Activated T-cell treated with anti-CD3 and anti-CD28 coated beads, Interleukin-2, amount 50 U/mL, for 24 hours (primary cell): ENCODE measurements around the gene GRN.
A peak's percentile ranks its signal among the peaks of the same experiment; 100 is the strongest.
"Not testable (repeated sequence)": the region's sequence is repeated elsewhere in the genome, so short reads cannot be mapped to it uniquely, and the experiment has no call there.

Experiments used
- DNase-seq: peaks from one replicate; pipeline ENCODE4 v3.0.0-alpha.2; 2020
- H3K27ac Mint-ChIP-seq: 2 replicates; pipeline ENCODE4 v1.8.0; 2020; ENCODE audit warnings: mild to moderate bottlenecking, mixed read lengths
- H3K27me3 Mint-ChIP-seq: 2 replicates; pipeline ENCODE4 v1.8.0; 2020; ENCODE audit warnings: mixed read lengths
- H3K36me3 Mint-ChIP-seq: 2 replicates; pipeline ENCODE4 v1.8.0; 2020; ENCODE audit warnings: low read depth, mixed read lengths
- H3K4me1 Mint-ChIP-seq: 2 replicates; pipeline ENCODE4 v1.8.0; 2020; ENCODE audit warnings: low read depth, mixed read lengths
- H3K4me3 Mint-ChIP-seq: 2 replicates; pipeline ENCODE4 v1.8.0; 2020; ENCODE audit warnings: mild to moderate bottlenecking, moderate library complexity, mixed read lengths
- H3K9me3 Mint-ChIP-seq: 2 replicates; pipeline ENCODE4 v1.8.0; 2020; ENCODE audit warnings: mixed read lengths

The GRN gene

DNA sequence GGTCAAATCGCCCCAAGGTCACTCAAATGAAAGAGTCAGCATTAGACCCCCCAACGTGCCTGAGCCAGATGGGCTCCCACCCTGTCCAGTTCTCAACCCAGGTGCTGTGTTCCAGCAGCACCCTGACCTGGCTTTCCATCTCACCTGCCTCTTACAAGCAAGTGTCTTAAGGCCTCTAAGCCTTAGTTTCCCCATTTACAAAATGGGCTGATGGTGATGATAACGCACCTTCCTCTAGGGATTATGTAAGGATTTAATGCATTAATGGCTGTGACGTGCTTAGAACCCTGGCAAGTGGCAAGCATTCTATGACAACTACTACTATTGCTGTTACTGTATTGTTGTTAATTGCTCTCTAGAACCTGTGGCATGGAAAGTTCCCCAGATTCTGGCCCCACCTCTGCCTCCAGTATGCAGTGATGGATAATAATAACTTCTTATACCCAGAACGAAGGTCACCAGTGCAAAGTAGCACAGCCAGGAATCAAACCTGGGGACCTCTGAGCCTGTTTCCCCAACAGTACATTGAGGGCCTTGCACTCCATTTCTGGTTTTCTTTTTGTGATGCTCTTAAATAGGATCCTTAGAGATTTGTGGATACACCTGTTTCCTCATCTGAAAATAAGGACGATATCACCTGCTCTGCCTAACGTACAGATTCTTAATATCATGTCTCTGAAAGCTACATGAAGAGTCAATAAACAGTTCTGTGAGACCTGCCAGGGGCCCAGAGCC is 17.2 kb upstream of the GRN start:
- Mint-ChIP-seq H3K4me1 (peaks cover 37% of the 10 kb centered on the region), H3K4me3 (peak overlapping the region; percentile 2), H3K27me3 (no peaks in the 10 kb centered on the region), H3K36me3 (peaks cover 17% of the 10 kb centered on the region), H3K9me3 (no peaks in the 10 kb centered on the region), H3K27ac (peak overlapping the region; percentile 54)
- no peak for DNase-seq

DNA sequence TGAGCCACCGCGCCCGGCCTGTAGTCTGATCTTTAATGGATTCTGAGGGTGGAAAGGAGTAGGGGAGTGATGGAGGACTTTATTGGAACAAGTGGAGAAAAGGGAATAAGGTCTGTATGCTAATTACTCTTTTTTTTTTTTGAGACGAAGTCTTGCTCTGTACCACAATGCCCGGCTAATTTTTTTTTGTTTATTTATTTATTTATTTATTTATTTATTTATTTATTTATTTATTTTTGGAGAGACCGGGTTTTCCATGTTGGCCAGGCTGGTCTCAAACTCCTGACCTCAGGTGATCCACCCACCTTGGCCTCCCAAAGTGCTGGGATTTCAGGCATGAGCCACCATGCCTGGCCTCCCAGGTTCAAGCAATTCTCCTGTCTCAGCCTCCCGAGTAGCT is 15.6 kb upstream of the GRN start:
- H3K27me3 Mint-ChIP-seq, H3K4me3 Mint-ChIP-seq, DNase-seq, H3K36me3 Mint-ChIP-seq, H3K27ac Mint-ChIP-seq, H3K9me3 Mint-ChIP-seq: not testable (repeated sequence)
- peaks cover 30% of the 10 kb centered on the region for H3K4me1 Mint-ChIP-seq

DNA sequence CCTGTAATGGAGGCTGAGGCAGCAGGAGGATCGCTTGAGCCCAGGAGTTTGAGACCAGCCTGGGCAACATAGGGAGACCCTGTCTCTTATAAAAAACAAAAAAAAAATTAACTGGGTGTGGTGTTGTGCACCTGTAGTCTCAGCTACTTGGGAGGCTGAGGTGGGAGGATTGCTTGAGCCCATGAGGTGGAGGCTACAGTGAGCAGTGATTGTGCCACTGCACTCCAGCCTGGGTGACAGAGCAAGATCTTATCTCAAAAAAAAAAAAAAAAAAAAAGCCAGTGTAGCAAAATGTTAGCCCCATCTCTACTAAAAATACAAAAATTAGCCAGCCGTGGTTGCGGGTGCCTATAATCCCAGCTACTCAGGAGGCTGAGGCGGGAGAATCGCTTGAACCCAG is 14.8 kb upstream of the GRN start:
- H3K27ac Mint-ChIP-seq, H3K4me3 Mint-ChIP-seq, H3K36me3 Mint-ChIP-seq, DNase-seq, H3K27me3 Mint-ChIP-seq, H3K9me3 Mint-ChIP-seq: not testable (repeated sequence)
- peaks cover 25% of the 10 kb centered on the region for H3K4me1 Mint-ChIP-seq

- Mint-ChIP-seq H3K4me1 (peaks cover 18% of the 10 kb centered on the region), H3K27ac (no peak overlapping the region), H3K27me3 (no peaks in the 10 kb centered on the region), H3K9me3 (no peaks in the 10 kb centered on the region), H3K4me3 (no peak overlapping the region), H3K36me3 (peaks cover 2% of the 10 kb centered on the region)
- peak; percentile 68 for DNase-seq
Measured at GRCh38 chr17:44331249-44331760, 13.8 kb upstream of the GRN start.

GRCh38 chr17:44333371-44333770 is 11.7 kb upstream of the GRN start:
- Mint-ChIP-seq H3K9me3 (no peaks in the 10 kb centered on the region), H3K27ac (no peak overlapping the region), H3K36me3 (no peaks in the 10 kb centered on the region), H3K27me3 (no peaks in the 10 kb centered on the region), H3K4me3 (no peak overlapping the region), H3K4me1 (peaks cover 7% of the 10 kb centered on the region)
- DNase-seq: no peak

DNA sequence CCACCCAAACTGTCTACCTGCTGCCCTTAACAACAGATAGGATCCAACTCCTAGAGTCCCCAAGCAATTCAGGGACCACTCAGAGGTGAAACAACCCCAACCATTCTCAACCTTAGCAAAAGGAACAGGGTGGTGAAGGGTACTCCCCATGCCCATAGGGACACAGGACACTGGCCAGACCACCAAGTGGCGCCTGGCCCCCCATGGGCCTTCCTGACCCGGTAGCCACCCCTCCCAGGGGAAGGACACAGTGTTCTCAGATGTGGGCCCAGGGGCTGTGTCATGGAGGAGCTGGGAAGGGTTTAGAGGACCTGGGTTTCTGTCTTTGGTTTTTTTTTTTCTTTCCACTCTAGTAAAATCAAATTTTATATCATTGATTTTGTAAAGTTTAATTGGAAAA is 10.8 kb upstream of the GRN start:
- Mint-ChIP-seq H3K4me3 (no peak overlapping the region), H3K27me3 (no peaks in the 10 kb centered on the region), H3K36me3 (no peaks in the 10 kb centered on the region), H3K9me3 (no peaks in the 10 kb centered on the region), H3K27ac (no peak overlapping the region), H3K4me1 (peaks cover 10% of the 10 kb centered on the region)
- DNase-seq: no peak

- Mint-ChIP-seq H3K27me3 (no peaks in the 10 kb centered on the region), H3K27ac (no peak overlapping the region), H3K4me3 (no peak overlapping the region), H3K9me3 (no peaks in the 10 kb centered on the region), H3K36me3 (no peaks in the 10 kb centered on the region), H3K4me1 (peaks cover 10% of the 10 kb centered on the region)
- no peak for DNase-seq
Measured at GRCh38 chr17:44334727-44335126, 10.4 kb upstream of the GRN start.

GRCh38 chr17:44335564-44335963 is 9.5 kb upstream of the GRN start:
- no peak for DNase-seq
- Mint-ChIP-seq H3K4me1 (peaks cover 10% of the 10 kb centered on the region), H3K27me3 (no peaks in the 10 kb centered on the region), H3K9me3 (no peaks in the 10 kb centered on the region), H3K36me3 (no peaks in the 10 kb centered on the region), H3K27ac (no peak overlapping the region), H3K4me3 (no peak overlapping the region)

GRCh38 chr17:44335968-44336367 is 9.1 kb upstream of the GRN start:
- no peaks in the 10 kb centered on the region for H3K27me3 Mint-ChIP-seq
- DNase-seq: no peak
- peaks cover 9% of the 10 kb centered on the region for H3K4me1 Mint-ChIP-seq
- no peaks in the 10 kb centered on the region for H3K9me3 Mint-ChIP-seq
- no peaks in the 10 kb centered on the region for H3K36me3 Mint-ChIP-seq
- no peak overlapping the region for H3K27ac Mint-ChIP-seq
- H3K4me3 Mint-ChIP-seq: no peak overlapping the region

- H3K9me3 Mint-ChIP-seq: no peaks in the 10 kb centered on the region
- H3K27me3 Mint-ChIP-seq: no peaks in the 10 kb centered on the region
- H3K4me3 Mint-ChIP-seq: no peak overlapping the region
- H3K4me1 Mint-ChIP-seq: peaks cover 4% of the 10 kb centered on the region
- H3K36me3 Mint-ChIP-seq: no peaks in the 10 kb centered on the region
- DNase-seq: no peak
- no peak overlapping the region for H3K27ac Mint-ChIP-seq
Measured at GRCh38 chr17:44338702-44339101, 6.4 kb upstream of the GRN start.

DNA sequence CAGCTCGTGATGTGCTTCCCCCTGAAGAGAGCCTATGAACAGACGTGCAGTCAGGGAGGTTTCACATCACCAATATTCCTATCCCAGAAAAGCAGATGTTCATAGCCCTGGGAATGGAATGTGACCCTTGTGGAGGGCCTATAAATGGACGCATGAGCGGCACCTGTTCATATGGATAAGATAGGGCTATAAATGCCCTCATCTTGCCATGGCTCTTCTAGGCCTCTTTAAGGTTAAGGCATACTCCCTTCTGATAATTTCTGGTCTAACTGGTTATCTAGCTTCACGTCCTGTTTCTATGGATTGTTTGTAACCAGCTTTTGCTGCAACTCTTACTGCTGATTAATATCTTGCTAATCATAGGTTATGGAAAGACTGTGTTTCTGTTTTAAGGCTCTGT is 4.5 kb upstream of the GRN start:
- H3K4me3 Mint-ChIP-seq, H3K9me3 Mint-ChIP-seq, H3K36me3 Mint-ChIP-seq, H3K27me3 Mint-ChIP-seq, H3K27ac Mint-ChIP-seq, DNase-seq: not testable (repeated sequence)
- peaks cover 11% of the 10 kb centered on the region for H3K4me1 Mint-ChIP-seq

GRCh38 chr17:44343510-44344209 is 1.4 kb upstream of the GRN start:
- Mint-ChIP-seq H3K9me3 (no peaks in the 10 kb centered on the region), H3K36me3 (peaks cover 4% of the 10 kb centered on the region), H3K4me1 (peaks cover 23% of the 10 kb centered on the region), H3K27me3 (no peaks in the 10 kb centered on the region), H3K4me3 (no peak overlapping the region), H3K27ac (no peak overlapping the region)
- no peak for DNase-seq

GRCh38 chr17:44345454-44346026 is 438 bp downstream of the GRN start:
- peak overlapping the region; percentile 85 for H3K27ac Mint-ChIP-seq
- H3K27me3 Mint-ChIP-seq: no peaks in the 10 kb centered on the region
- peak; percentile 65 for DNase-seq
- peak overlapping the region; percentile 88 for H3K4me3 Mint-ChIP-seq
- H3K4me1 Mint-ChIP-seq: peaks cover 23% of the 10 kb centered on the region
- H3K9me3 Mint-ChIP-seq: no peaks in the 10 kb centered on the region
- H3K36me3 Mint-ChIP-seq: peaks cover 4% of the 10 kb centered on the region

DNA sequence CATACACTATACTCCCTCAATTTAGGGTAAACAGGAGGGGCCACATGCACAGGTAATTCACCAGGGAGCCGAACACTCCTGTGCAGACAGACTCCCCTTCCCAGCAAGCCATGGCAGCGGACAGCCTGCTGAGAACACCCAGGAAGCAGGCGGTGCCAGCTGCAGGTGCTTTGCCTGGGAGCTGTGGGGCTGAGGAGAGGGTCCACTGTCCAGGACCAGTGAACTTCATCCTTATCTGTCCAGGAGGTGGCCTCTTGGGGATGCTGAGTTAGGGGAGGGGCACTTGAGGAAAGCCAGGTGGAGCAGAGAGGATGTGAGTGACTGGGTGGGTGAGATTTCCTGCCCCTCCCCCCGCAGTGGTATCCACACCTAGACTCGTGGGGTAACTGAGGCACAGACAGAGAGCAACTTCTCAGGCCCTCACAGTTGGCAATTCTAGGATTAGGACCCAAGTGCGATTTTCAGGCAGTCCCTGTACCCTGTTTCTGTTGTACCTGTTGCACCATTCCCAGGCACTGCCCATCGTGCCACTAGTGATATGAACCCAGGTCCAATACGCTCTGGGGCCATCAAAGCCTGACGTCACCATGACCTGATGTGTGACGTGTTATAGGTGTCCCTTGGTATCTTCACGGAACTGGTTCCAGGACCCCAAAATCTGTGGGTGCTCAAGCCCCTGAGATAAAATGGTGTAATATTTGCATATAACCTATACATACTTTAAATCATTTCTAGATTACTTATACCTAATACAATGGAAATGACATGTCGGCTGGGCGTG is 1.2 kb downstream of the GRN start:
- Mint-ChIP-seq H3K36me3 (peaks cover 4% of the 10 kb centered on the region), H3K27me3 (no peaks in the 10 kb centered on the region), H3K4me3 (peak overlapping the region; percentile 88), H3K9me3 (no peaks in the 10 kb centered on the region), H3K27ac (no peak overlapping the region), H3K4me1 (peaks cover 23% of the 10 kb centered on the region)
- DNase-seq: no peak
